ENCODE results near the gene NCBP1. TPM values are rescaled to one million over a fixed set of nuclear protein-coding genes. Genes with fewer than 3 reads are reported as not detected.

Gene NCBP1
- total RNA-seq, 1 donor from 2014 or later, result 55.9 TPM

DNA sequence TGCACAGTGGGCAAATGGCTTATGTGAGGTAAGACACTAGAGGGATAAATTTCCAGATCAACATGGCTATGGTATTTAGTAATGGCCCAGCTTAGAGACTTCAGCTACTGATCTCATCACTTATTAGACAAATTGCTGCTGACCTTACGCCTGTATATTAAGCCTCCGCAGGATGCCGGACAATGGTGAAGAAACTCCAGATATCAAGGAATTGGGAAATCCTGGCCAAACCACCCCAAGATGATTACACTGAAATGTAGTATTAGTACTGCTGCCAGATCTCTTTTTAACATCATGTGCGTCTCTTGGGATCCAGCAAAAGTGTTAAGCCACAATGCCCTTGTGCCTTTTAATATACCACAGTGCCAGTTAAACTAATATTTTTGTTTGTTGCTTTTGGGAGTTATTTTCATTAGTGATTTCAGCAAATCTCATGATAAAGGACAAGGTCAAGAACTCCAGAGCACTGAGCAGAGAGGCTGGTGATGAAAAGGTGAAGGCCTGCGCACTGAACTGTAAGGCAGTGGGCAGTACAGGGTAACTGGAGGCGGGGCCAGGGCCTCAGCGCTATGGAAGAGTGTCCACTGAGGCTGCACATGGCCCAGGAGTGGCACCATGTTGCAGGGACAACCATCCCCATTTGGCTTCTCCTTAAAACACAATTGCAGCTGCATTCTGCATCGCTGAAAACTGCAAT lies 32.9 kb upstream of the NCBP1 start:
- no peaks in the 10 kb centered on the region for H3K27me3 ChIP-seq
- no peaks in the 10 kb centered on the region for H3K4me1 ChIP-seq
- Mint-ChIP-seq H3K27me3 (ENCODE audit: insufficient read depth, low read depth) (no peaks in the 10 kb centered on the region), H3K4me1 (peaks cover 2% of the 10 kb centered on the region), H3K4me3 (no peak overlapping the region), H3K36me3 (peaks cover 24% of the 10 kb centered on the region), H3K27ac (no peak overlapping the region), H3K9me3 (no peaks in the 10 kb centered on the region)
- no peak overlapping the region for H3K27ac ChIP-seq
- H3K4me2 ChIP-seq, result no peak overlapping the region
- no peak overlapping the region for H3K9ac ChIP-seq
- H3K79me2 ChIP-seq (ENCODE audit: low read depth), result no peaks in the 10 kb centered on the region
- TF ChIP-seq EZH2 (IDR thresholded peaks at IDR 0.05) (no peak), EZH2phosphoT487 (IDR thresholded peaks at IDR 0.05) (no peak)
- TF ChIP-seq, protein P1, sequence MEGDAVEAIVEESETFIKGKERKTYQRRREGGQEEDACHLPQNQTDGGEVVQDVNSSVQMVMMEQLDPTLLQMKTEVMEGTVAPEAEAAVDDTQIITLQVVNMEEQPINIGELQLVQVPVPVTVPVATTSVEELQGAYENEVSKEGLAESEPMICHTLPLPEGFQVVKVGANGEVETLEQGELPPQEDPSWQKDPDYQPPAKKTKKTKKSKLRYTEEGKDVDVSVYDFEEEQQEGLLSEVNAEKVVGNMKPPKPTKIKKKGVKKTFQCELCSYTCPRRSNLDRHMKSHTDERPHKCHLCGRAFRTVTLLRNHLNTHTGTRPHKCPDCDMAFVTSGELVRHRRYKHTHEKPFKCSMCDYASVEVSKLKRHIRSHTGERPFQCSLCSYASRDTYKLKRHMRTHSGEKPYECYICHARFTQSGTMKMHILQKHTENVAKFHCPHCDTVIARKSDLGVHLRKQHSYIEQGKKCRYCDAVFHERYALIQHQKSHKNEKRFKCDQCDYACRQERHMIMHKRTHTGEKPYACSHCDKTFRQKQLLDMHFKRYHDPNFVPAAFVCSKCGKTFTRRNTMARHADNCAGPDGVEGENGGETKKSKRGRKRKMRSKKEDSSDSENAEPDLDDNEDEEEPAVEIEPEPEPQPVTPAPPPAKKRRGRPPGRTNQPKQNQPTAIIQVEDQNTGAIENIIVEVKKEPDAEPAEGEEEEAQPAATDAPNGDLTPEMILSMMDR (IDR thresholded peaks at IDR 0.05), result no peak
- no peaks in the 10 kb centered on the region for H3K36me3 ChIP-seq
- H3F3A ChIP-seq (ENCODE audit: low read depth), result peaks cover 15% of the 10 kb centered on the region
- no peaks in the 10 kb centered on the region for H3K9me3 ChIP-seq (ENCODE audit: low read depth)
- no peak overlapping the region for H2AFZ ChIP-seq (replicated peaks)
- DNase-seq (ENCODE audit: low spot score), result no peak
- no peaks in the 10 kb centered on the region for H4K20me1 ChIP-seq (ENCODE audit: low read depth)
- H3K4me3 ChIP-seq, result no peak overlapping the region

DNA sequence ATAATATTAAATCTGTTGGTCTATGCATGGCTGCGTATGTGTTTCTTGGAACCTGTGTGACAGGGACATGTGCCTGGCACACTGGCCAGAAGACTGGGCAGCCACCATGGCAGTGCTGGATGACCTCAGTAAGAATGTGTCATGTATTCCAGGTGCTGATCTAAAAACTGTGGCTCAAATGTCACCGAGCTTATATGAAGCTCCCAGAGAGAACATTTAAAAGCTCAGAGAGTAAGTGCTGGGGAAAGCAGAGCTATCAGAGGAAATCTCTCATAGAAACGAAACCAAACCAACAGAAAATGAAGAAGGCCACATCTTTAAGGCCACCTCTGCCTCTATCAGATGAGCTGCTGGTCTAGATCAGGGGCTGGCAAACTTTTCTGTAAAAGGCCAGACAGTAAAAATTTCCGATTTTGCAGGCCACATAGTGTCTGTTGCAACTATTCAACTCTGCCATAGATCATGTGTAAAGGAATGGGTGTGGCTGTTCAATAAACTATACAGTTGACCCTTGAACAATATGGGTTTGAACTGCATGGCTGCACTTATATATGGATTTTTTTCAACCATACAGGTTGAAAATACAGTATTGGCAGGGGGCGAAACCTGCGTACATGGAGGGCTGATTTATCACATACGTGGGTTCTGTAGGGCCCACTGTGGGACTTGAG lies 32.3 kb upstream of the NCBP1 start:
- peaks cover 15% of the 10 kb centered on the region for H3F3A ChIP-seq (ENCODE audit: low read depth)
- no peak for DNase-seq (ENCODE audit: low spot score)
- H3K4me3 ChIP-seq, result no peak overlapping the region
- no peaks in the 10 kb centered on the region for H3K36me3 ChIP-seq
- Mint-ChIP-seq H3K4me1 (peaks cover 2% of the 10 kb centered on the region), H3K9me3 (no peaks in the 10 kb centered on the region), H3K4me3 (no peak overlapping the region), H3K36me3 (peaks cover 29% of the 10 kb centered on the region), H3K27me3 (ENCODE audit: insufficient read depth, low read depth) (no peaks in the 10 kb centered on the region), H3K27ac (no peak overlapping the region)
- no peaks in the 10 kb centered on the region for H4K20me1 ChIP-seq (ENCODE audit: low read depth)
- H3K79me2 ChIP-seq (ENCODE audit: low read depth), result no peaks in the 10 kb centered on the region
- H3K27ac ChIP-seq, result no peak overlapping the region
- no peaks in the 10 kb centered on the region for H3K9me3 ChIP-seq (ENCODE audit: low read depth)
- H3K4me1 ChIP-seq, result no peaks in the 10 kb centered on the region
- TF ChIP-seq EZH2phosphoT487 (IDR thresholded peaks at IDR 0.05) (no peak), EZH2 (IDR thresholded peaks at IDR 0.05) (no peak)
- TF ChIP-seq, protein P1 (IDR thresholded peaks at IDR 0.05), result no peak
- H3K9ac ChIP-seq, result no peak overlapping the region
- H3K4me2 ChIP-seq, result no peak overlapping the region
- H2AFZ ChIP-seq (replicated peaks), result no peak overlapping the region
- H3K27me3 ChIP-seq, result no peaks in the 10 kb centered on the region

DNA sequence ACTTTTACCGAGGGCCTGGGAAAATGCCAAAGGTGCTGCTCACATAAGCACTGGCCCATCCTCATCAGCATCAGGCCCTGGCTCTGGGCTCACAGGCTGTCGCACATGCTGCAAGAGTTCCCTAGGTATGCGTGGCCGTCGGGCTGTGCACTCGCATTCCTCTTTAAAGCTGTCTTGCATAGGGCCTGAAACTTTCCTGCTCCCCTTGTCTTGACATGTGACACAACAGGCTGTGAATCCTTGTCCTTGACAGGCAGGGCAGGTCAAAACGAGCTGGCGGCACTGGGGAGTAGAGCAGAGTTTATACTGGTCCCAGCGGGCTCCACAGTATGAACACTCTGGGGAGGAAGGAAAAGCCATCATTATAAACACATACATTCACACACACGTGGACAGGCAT lies 31.2 kb upstream of the NCBP1 start:
- no peaks in the 10 kb centered on the region for H3K4me1 ChIP-seq
- Mint-ChIP-seq H3K27ac (no peak overlapping the region), H3K27me3 (ENCODE audit: insufficient read depth, low read depth) (no peaks in the 10 kb centered on the region), H3K9me3 (no peaks in the 10 kb centered on the region), H3K4me3 (no peak overlapping the region), H3K36me3 (peaks cover 34% of the 10 kb centered on the region), H3K4me1 (peaks cover 2% of the 10 kb centered on the region)
- H4K20me1 ChIP-seq (ENCODE audit: low read depth), result no peaks in the 10 kb centered on the region
- H3K4me3 ChIP-seq, result no peak overlapping the region
- no peak for TF ChIP-seq EZH2 (IDR thresholded peaks at IDR 0.05)
- no peaks in the 10 kb centered on the region for H3K79me2 ChIP-seq (ENCODE audit: low read depth)
- no peaks in the 10 kb centered on the region for H3K27me3 ChIP-seq
- H3K36me3 ChIP-seq, result no peaks in the 10 kb centered on the region
- no peak overlapping the region for H3K4me2 ChIP-seq
- DNase-seq (ENCODE audit: low spot score), result no peak
- H3K9ac ChIP-seq, result no peak overlapping the region
- H3K27ac ChIP-seq, result no peak overlapping the region
- H2AFZ ChIP-seq (replicated peaks), result no peak overlapping the region
- no peaks in the 10 kb centered on the region for H3K9me3 ChIP-seq (ENCODE audit: low read depth)
- peaks cover 15% of the 10 kb centered on the region for H3F3A ChIP-seq (ENCODE audit: low read depth)

Data from neural progenitor cell (in vitro differentiated cells).